ENCODE results near the gene SUPT3H. TPM values are rescaled to one million over a fixed set of nuclear protein-coding genes. Genes with fewer than 3 reads are reported as not detected.
"Not testable (repeated sequence)": the region's sequence is repeated elsewhere in the genome, so short reads cannot be mapped to it uniquely, and the experiment has no call there.

SUPT3H gene
- total RNA-seq, 1 donor from 2014 or later, result 7.9 TPM

DNA sequence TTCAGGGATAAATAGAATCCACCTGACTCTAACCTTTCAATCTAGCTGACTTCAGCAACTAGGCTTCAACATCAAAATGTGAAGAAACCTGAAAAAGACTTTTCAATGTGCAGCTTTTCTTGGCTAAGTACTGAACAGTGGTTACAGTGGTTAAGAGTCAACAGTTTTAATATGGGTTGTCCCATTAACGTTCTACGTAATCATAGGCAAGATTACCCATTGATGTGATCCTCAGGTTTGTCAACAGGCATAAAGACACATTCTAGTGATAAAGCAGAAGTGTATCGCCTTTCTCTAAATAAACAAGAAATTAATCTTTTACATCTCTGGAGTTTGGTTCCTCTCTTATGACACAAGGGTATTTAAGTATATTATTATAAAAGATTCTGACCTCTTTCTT is 203.7 kb downstream of the SUPT3H start:
- DNase-seq, result no peak

DNA sequence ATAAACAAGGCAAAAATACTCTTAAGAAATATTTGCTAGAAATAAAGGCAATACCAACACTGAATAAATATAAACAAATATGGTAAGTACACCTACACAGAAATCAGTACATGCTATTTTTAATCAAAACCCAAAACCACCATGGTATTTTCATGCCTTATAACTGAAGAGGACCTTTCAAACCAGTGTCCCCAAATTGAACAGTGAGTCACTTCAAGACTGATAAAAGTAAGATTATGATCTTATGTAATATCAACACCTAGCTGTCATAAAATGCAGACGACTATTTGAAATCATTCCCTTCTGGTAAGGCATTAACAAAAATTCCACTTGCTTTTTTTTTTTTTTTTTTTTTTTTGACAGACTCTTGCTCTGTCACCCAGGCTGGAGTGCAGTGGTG is 206.4 kb downstream of the SUPT3H start:
- no peak for DNase-seq

DNA sequence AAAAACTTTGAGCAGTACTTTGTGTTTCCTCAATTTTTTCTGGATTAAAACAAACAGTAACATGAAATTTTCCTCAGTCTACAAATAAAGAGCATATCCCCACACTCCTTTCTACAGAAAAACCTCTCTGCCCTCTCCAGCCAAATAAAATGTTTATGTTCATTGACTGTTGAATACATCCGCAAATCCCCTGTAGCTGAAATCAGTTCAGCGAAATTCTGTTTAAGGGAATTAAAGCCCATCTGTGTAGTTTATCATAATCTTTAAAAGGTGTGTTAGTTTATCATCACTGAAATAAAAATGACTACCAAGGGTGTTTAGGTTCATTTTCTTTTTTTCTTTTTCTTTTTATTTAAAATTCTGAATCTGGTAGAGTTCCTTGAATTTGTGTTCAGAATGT is 207.4 kb downstream of the SUPT3H start:
- DNase-seq, result no peak

DNA sequence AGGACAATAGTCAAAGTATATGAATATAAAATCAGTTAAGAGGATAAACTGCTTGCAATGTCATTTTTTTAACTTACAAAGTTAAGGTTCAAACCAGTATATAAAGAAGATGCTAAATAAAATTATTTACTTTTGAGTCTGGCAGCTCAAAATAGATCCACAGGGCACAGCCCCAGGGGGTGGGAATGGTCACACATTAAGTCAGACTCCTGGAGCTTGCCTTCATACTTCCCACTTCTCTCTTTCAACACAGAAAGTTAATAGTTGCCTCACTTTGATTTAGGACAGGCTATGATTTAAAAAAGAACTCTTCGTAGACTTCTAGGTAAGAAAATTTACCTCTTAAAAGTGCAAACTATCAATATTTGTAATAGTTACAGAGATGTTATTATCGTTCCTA is 207.9 kb downstream of the SUPT3H start:
- no peak for DNase-seq

DNA sequence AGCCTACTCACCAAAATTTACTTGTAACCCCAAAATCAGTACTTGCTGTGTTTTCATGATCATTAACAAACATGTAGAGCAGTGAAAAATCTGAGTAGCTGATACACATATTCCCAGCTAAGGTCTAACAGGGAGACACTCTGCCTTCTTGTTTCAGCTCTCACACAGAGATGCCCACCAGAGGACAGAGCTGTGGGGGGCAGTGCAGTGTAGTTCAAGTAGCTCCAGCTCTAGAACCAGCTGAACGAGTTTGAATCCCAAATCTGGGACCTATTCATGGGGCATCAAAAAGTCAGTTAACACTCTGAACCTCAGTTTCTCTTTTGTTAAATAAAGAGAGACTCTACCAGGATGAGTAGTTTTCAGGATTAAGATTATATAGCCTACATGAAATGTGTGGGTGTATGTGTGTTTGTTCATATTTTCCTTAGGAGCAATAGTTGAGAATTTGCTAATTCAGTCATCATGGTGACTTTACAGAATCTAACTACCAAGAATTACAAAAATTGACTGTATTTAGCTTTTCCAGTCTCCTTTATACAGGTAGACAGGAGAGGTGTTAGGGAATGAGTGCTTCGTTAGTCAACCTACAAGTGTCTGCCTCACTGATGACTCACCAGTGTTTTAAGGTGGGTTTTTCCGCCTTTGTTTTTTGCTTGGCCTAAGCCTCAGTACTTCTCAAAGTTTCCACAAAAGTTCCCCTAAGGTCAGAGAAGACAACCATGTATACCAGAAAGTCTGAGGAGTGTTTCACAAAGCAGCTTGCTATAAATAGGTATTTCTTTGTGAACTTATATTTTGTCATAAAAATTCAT is 213.6 kb downstream of the SUPT3H start:
- DNase-seq, result no peak

DNA sequence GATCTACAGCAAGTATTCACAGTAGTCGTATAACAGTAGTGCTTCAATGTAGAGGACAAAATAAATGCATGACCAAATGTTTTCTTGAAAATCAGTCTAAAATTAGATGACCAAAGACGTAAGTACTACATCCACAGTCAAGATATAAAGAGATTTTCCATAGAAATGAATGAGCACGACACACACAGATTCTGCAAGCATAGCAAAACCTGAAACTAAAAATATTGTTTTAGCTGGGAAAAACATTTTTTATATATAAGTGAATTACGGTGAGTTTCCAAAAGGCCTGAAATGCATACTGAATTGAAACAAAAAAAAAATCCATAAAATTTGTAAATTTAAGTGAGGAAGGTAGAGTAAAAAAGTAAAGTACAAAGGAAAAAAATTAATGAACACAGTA is 217.4 kb downstream of the SUPT3H start:
- DNase-seq, result no peak

DNA sequence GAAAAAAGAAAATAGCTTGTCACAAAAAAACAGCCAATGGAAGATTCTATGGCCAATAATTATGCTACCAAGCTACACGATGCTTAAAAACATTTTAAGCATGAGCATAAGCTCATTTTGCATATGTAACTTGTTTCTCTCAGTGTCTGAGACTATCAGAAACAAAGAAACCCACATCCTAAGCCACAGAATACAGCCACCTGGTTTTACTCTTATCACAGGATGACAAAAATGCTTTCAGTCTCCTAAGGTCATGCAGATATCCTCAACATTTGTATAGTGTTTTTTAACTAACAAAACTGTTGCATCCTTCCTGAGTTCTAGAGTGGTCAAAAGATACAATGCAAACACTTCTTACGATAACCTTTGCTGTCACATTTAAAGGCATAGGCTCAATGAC is 221.7 kb downstream of the SUPT3H start:
- no peak for DNase-seq

DNA sequence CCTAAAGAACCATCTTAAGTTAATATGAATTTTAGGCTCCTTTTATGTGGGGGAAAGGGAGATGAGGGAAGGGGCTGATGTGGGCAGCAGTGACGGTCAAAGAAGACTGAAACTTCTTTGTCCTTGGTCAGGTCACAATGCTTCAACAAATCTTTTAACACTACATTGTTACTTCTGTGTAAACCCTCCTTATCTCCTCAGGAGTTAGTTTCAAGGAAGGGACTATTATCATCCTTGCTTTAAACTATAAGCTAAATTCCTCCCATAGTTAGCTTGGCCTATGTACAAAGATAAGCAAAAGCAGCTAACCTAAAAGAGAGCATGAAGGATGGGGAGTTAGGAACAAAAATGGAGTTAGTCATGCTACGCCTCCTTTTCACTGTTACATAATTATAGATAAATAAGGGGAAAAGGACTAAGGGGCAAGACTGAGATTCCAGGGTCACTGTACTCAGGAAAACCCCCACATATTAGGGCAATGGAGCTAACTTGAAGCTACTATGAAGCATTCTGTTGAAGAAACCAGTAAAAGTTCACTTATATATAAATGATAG is 222.3 kb downstream of the SUPT3H start:
- no peak for DNase-seq

DNA sequence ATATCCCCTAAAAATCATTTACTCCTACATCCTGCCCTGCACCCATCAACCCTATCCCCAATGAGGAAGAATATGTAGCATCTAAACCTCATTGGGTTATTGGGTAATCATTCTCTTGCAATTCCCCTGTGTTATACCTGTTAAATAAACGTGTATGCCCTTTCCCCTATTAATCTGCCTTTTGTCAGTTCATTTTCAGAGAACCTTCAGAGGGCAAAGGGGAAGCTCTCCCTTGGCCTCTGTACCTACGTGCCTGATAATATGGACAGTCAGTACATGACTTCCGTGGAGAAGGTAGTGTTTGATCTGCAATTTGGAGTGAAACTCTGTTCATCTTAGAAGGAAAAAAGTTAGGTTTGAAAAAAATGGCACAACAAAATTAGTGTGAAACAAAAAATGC is 223.1 kb downstream of the SUPT3H start:
- DNase-seq, result no peak

DNA sequence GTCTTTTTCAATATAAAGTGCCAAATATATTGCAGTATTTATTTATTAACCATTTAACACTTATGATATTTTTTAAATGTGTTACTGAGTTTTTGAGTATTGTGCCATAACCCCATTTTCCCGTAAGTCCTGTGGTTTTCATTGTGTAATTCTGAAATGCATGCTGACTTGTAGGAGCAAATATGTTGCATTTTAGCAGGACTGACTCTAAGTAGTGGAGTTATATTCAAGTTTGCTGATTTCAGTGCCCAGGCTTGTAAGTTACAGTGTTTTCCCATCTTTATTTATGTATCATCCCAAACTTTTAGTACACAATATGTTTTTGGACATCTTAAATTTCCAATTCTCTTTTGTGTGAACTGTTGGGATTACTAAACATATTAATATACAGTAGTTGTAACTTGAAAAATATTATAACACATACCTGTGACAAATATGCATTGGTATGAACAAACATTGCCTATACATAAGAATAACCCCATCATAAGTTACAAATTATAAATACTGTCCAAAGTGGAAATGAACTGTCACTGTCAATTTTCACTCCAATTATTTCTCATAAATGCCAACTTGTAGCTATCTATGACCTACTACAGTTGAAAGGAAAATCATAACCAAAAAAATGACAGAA is 228.9 kb downstream of the SUPT3H start:
- no peak for DNase-seq

DNA sequence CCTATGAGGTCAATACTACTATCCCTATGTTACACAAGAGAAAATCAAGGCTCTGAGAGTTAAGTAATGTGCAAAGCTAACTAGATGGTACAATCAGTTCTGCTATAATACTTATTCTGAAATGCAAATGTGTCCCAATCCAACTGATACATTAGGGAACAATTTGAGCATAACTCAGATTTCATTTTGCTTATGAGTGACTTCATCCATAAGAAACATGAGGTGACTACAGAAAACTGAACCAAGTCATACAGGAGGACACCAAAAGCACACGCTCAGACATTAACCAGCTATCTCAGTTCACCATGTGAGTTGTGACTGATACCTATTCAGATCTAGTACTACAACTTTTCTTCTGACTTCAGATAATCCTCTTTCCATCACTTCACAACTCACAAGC is 229.5 kb downstream of the SUPT3H start:
- no peak for DNase-seq

DNA sequence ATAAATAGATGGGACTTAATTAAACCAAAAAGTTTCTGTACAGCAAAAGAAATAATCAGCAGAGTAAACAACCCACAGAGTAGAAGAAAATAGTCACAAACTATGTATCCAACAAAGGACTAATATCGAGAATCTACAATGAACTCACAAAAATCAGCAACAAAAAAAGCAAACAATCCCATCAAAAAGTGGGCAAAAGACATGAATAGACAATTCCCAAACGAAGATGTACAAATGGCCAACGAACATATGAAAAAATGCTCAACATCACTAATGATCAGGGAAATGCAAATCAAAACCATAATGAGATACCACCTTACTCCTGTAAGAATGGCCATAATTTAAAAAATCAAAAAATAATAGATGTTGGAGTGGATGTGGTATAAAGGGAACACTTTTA is 232.1 kb downstream of the SUPT3H start:
- DNase-seq, result not testable (repeated sequence)

DNA sequence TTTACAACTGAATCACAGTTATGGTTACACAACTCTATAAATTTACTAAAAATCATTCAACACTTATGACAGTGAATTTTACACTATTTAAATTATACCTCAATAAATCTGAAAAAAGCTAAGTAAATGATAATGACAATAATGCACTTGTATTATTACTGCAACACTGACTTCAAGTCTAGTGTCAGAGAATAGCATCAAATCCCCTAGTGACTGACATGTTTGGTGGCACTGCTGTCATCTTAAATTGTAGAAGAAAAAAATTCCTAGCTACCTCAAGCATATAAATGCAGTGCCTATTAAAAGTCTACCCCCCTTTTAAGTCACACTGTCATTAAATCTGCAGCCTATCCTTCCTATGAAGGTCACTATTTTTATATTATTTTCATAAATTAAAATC is 239.0 kb downstream of the SUPT3H start:
- DNase-seq, result no peak

DNA sequence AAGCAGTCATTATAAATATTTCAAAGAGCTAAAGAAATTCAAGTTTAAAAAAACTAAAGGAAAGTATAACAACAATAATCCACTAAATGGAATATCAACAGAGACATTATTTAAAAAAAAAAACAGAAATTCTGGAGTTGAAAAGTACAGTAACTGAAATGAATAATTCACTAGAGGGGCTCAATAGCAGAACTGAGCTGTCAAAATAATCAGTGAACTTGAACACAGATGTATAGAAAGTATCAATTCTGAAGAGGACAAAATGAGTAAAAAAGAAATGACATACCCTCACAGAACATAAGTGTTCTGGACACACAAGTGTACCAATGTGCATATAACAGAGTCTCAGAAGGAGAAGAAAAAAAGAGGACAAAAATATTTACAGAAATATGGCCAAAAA is 241.2 kb downstream of the SUPT3H start:
- DNase-seq, result no peak

DNA sequence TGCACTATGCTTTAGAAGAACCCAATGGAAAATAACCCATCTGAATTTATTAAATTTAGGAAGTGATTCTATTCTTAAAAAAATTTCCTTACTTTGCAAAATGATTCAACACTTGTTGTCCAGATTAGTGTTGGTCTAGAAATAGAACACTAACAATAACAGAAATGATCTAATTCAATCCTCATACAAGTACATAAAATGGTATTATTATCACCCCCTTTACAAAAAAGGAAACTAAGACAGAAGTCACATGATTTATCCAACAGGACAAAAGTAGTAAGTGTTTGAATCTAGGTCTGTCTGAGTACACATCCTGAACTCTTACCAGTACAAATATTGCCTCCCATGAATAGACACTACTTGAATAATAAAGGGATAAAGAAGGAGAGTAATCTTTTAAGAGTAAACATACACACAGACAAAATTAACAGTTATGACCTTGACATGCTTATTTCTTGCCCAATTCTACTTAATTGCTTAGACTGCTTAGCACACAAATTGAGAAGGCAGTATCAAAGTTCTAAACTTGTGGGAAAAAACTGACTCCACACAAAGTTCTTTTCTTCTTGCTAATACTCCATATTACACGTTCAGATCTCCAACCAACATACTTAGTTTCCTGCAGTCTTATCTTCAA is 245.0 kb downstream of the SUPT3H start:
- no peak for DNase-seq

DNA sequence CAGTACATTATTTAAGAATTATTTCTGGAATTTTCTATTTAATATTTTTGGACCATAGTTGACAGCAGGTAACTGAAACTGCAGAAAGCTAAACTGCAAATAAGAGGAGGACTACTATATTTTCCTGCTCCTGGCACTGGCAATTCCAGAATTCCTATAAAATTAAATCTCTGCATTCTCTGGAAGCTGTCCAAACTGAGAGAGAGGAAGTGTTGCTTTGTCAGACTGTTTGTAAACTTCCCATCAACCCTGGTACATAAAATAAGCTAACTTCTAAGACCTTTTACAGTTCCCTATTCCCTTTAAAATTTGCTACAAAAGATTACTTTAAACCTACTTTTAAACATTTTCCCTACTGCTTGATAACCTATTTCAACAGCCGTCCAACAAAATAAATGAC is 245.7 kb downstream of the SUPT3H start:
- DNase-seq, result peak; percentile 8

DNA sequence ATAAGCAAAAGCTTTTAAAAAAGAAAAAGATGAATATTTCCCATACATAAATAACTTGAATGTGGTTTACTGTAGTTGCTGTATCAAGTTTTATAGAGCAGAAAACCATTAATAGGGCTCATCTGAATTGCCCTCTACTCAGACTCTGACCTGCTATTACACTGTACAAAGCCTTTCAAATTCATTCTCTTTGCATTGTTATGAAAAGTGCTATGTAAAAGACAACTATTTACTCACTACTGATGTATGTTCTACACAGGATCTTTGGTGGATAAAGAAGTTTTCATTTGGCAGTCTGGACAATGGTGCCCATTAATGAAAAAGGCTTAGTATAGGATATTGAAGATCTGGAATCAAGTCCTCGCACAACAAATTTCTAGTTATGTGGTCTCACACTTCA is 248.7 kb downstream of the SUPT3H start:
- DNase-seq, result no peak

DNA sequence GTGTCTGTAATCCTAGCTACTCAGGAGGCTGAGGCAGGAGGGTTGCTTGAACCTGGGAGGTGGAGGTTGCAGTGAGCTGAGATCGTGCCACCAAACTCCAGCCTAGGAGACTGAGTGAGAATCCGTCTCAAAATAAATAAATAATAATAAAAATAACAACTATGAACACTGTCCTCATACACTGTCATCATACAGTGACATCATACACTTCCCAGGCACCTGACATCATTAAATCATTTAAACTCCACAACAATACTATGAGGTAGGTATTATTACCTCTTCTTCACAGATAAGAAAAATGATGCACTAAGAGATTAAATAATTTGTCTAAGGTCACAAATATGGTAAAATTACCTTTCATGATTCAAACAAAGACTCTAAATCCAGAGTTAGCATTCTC is 250.5 kb downstream of the SUPT3H start:
- DNase-seq, result no peak

DNA sequence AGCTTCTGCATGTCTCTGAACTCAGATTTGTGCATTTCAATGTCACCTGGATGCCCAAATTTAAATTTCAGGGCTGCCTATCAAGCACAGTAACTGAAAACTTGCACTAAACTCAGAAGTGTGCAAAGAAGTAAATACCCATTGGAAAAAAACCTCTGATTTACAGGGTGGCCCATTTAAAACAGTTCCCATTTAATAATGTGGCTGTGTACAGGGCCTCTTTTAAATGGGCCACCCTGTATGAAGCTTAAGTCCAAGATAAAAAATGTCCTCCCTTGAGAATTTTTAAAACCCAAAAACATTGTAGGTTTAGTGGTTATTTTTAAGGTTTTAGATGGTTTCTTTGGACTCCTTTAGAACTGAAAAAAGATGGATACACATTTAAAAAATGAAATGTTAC is 251.7 kb downstream of the SUPT3H start:
- DNase-seq, result no peak

DNA sequence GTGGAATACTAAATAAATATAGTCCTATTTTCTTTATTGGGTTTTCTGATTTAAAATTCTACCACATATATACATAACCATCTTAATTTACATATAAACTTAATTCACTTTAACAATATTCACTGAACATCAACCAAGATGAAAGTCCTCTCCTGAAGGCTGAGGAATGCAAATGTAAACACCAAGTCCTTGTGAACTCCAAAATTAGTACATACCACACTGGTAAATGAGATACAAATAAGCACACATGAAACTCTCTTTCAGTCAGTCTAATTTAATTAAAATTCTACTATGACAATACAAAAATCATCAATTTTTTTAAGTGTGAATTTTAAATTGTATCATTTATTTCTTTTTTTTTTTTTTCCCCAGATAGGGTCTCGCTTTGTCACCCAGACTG is 254.7 kb downstream of the SUPT3H start:
- DNase-seq, result no peak

DNA sequence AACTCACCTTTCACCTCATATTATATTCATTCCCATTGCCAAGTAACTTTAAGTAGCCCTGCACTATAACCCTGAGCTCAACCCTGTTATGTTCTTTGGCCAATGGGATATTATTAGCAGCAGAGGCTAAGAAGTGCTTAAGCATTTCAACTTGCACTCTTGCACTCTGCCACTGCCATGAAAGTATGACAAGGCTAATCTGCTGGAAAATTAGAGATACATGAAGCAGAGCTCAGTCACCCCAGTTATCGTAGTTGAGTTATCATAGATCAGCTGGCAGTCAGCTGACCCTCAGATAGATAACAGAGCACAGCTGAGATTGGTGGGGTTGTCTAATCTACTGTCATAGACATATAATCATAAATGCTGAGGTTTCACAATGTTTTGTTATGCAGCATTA is 259.0 kb downstream of the SUPT3H start:
- DNase-seq, result peak; percentile 20

DNA sequence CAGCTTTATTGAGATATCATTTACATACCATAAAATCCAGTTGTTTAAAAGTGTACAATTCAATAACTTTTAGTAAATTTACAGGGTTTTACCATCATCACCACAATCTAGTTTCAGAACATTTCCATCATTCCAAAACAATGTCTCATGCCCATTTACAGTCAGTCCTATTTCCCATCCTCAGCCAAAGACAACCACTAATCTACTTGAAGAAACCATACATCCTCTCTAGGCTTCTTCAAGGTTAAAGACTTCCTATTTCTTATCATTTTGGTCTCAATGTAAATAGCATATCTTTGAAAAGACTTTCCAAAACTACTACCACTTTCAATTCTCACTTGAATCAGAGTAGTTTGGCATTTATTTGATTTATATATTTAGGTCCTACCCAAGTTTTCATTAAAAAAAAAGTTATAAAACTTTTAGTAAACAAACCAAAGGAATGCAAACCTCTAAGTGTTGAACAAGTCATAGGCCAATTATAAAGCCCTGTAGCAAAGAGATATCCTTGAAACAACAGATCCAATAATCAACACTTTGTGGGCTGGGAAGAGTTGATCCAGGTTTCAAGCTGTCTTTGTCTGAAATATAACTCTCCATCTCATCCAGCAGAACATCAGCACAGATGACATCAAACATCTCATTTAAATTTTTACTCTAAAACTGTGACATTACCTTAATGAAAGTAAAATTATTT is 260.9 kb downstream of the SUPT3H start:
- DNase-seq, result no peak

DNA sequence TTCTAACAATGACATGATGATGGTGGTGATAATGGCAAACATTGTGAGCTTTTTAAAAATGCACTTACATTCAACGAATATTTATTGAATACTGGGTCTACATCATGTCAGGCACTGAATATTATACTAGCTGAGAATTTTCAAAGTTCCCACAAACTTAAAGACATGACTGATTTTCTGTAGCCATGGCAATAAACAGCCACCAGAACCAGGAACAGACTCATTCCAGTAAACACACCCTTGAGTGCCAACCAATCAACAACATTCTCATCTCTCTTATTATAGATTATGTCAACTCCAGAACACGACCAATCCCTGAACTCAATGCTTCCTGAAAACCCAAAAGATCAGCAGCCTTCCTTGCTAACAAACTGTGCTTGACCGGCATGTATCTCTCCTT is 262.0 kb downstream of the SUPT3H start:
- no peak for DNase-seq

Data from tongue (tissue), 2 donors.